Endothelial cell of umbilical vein (primary cell): Measurements from ENCODE around the gene RAPGEF4. TPM values are rescaled to one million over a fixed set of nuclear protein-coding genes. Genes with fewer than 3 reads are reported as not detected.

Experiments
- BruUV-seq: library from RNA; stranded (reverse); fragments of 400-500 nt; replicated peaks from 2 replicates; lab custom pipeline; 2021; lab: Mats Ljungman, UMichigan
- CTCF ChIA-PET: fragments of 300-600, 350-600 bp; sonication (Branson Sonifier 250); formaldehyde crosslinking; loops from one replicate; lab custom pipeline; 2021; ENCODE audit warnings: antibody characterized with exemption, inconsistent platforms; lab: Charles Lee
- POLR2A ChIA-PET: fragments of 300-600, 350-600 bp; sonication (Branson Sonifier 250); formaldehyde crosslinking; loops from one replicate; lab custom pipeline; 2021; ENCODE audit warnings: antibody characterized with exemption, inconsistent platforms; lab: Charles Lee
- DNase-seq: peaks from one replicate; pipeline ENCODE4 v3.0.0-alpha.2; 2011; ENCODE audit warnings: low read depth, low spot score
- FAIRE-seq: peaks from 2 replicates; lab custom pipeline; 2011; peaks lifted over from hg19 to GRCh38; lab: Jason Lieb, UNC
- H2AFZ ChIP-seq: 2 replicates; pipeline ENCODE4 v1.6.0; 2012; ENCODE audit warnings: low read depth, low read length, control low read depth, inconsistent platforms
- H3K27ac ChIP-seq: 2 replicates; pipeline ENCODE4 v1.5.1; 2011; ENCODE audit warnings: low read depth, mild to moderate bottlenecking, control low read depth, low read length, moderate library complexity; ENCODE audit not compliant: insufficient read depth
- H3K27me3 ChIP-seq, 2 experiments: 2 replicates each; pipeline versions ENCODE4 v1.6.0 to v1.6.1; 2011; ENCODE audit warnings: low read length in 2 of 2, mixed read lengths in 1 of 2; ENCODE audit not compliant: control insufficient read depth in 2 of 2, insufficient read depth in 2 of 2
- H3K36me3 ChIP-seq, 2 experiments: 2 replicates in 1 of 2; 3 replicates in 1 of 2; pipeline ENCODE4 v1.5.1; 2011; ENCODE audit warnings: low read length in 2 of 2, mild to moderate bottlenecking in 1 of 2, moderate library complexity in 1 of 2; ENCODE audit not compliant: control insufficient read depth in 2 of 2, insufficient read depth in 2 of 2; ENCODE audit errors: extremely low read depth in 1 of 2
- H3K4me1 ChIP-seq: 3 replicates; pipeline ENCODE4 v1.5.1; 2011; ENCODE audit warnings: mild to moderate bottlenecking, low read length; ENCODE audit not compliant: control insufficient read depth, insufficient read depth; ENCODE audit errors: extremely low read depth
- H3K4me2 ChIP-seq: 2 replicates; pipeline ENCODE4 v1.6.1; 2011; ENCODE audit warnings: low read length, control low read depth, mixed read lengths; ENCODE audit not compliant: insufficient read depth
- H3K4me3 ChIP-seq, 3 experiments: fragments of 200-600 bp in 1 of 3; sonication (generic), shearing (Covaris generic) in 1 of 3; replicated peaks in 1 of 3; 2 replicates each; pipeline ENCODE4 v1.5.1; 2011 to 2016; ENCODE audit warnings: control low read depth in 3 of 3, low read length in 3 of 3, mild to moderate bottlenecking in 2 of 3, inconsistent platforms in 1 of 3, low read depth in 1 of 3, moderate library complexity in 1 of 3; ENCODE audit not compliant: insufficient read depth in 1 of 3
- H3K79me2 ChIP-seq: 2 replicates; pipeline ENCODE4 v1.6.0; 2012; ENCODE audit warnings: low read length, inconsistent platforms; ENCODE audit not compliant: control insufficient read depth, insufficient read depth
- H3K9ac ChIP-seq: replicated peaks from 2 replicates; pipeline ENCODE3; 2011; ENCODE audit warnings: low read length, control low read depth; ENCODE audit not compliant: insufficient read depth; ENCODE audit errors: extremely low read depth
- H3K9me1 ChIP-seq: replicated peaks from 3 replicates; pipeline ENCODE4 v1.6.0; 2011; ENCODE audit warnings: mild to moderate bottlenecking, low read length; ENCODE audit not compliant: control insufficient read depth, insufficient read depth; ENCODE audit errors: extremely low read depth
- H3K9me3 ChIP-seq: replicated peaks from 2 replicates; pipeline ENCODE4 v1.5.1; 2012; ENCODE audit warnings: low read length, inconsistent platforms; ENCODE audit not compliant: control insufficient read depth, insufficient read depth
- H4K20me1 ChIP-seq: replicated peaks from 2 replicates; pipeline ENCODE3; 2011; ENCODE audit warnings: mild to moderate bottlenecking, low read length; ENCODE audit not compliant: control insufficient read depth, insufficient read depth; ENCODE audit errors: extremely low read depth
- EZH2 ChIP-seq: IDR thresholded peaks from 2 replicates; pipeline ENCODE4 v1.6.1; 2012; ENCODE audit warnings: borderline replicate concordance, low read depth, mild to moderate bottlenecking, moderate library complexity, low read length, inconsistent platforms; ENCODE audit not compliant: severe bottlenecking
- FOS ChIP-seq: IDR thresholded peaks from 2 replicates; pipeline ENCODE4 v1.6.1; 2011; ENCODE audit warnings: mild to moderate bottlenecking, low read length, moderate library complexity, borderline replicate concordance; ENCODE audit not compliant: insufficient read depth
- GATA2 ChIP-seq: IDR thresholded peaks from 2 replicates; pipeline ENCODE4 v1.7.0; 2011; ENCODE audit warnings: low read depth, mild to moderate bottlenecking, moderate library complexity, mixed read lengths, low read length; ENCODE audit not compliant: insufficient read length, insufficient read depth
- JUN ChIP-seq: IDR thresholded peaks from 2 replicates; pipeline ENCODE4 v1.6.1; 2011; ENCODE audit warnings: borderline replicate concordance, low read depth; ENCODE audit not compliant: insufficient read length, insufficient read depth
- MYC ChIP-seq: IDR thresholded peaks from one replicate; pipeline ENCODE4 v1.6.1; 2011; ENCODE audit warnings: mild to moderate bottlenecking, low read depth, low read length
- POLR2A ChIP-seq: IDR thresholded peaks from 2 replicates; pipeline ENCODE4 v1.6.1; 2012; ENCODE audit warnings: low read depth, mild to moderate bottlenecking, control low read depth, low read length
- POLR2AphosphoS5 ChIP-seq: IDR thresholded peaks from 2 replicates; pipeline ENCODE4 v1.6.1; 2012; ENCODE audit warnings: low read depth, mild to moderate bottlenecking, control low read depth, low read length, moderate library complexity; ENCODE audit not compliant: insufficient read depth
- dilution Hi-C: fragments of 300-500 bp; cut with MboI; formaldehyde crosslinking; loops from one replicate; pipeline ENCODE4 v1.15.0; 2019; ENCODE audit warnings: low sequenced_read_pairs; ENCODE audit not compliant: extremely low pct_ligation_motif_present
- intact Hi-C: fragments of 100-400 bp; cut with micrococcal nuclease; formaldehyde crosslinking; loops from one replicate; pipeline ENCODE4 v1.10.0; 2022
- polyA plus RNA-seq, 4 experiments: library from polyadenylated mRNA; depleted of rRNA in 3 of 4; stranded (reverse) in 3 of 4; unstranded in 1 of 4; fragments of >200 nt; gene quantifications; 2 replicates each; pipeline versions ENCODE4 v1.2.1 to v1.2.3, GENCODE V29; 2011 to 2012; ENCODE audit warnings: missing spikeins in 1 of 4
- total RNA-seq: library from RNA; stranded (reverse); gene quantifications from 2 replicates; pipeline ENCODE4 v1.2.3, GENCODE V29; 2021
- TF ChIP-seq, protein P1 (sequence below), 2 donors: IDR thresholded peaks; 1 replicate in 1 of 2; 2 replicates in 1 of 2; pipeline ENCODE4 v1.5.1; 2011; ENCODE audit warnings: low read length in 2 of 2, mild to moderate bottlenecking in 2 of 2, moderate library complexity in 2 of 2, control low read depth in 1 of 2, inconsistent platforms in 1 of 2, low read depth in 1 of 2; ENCODE audit not compliant: insufficient read depth in 1 of 2; ENCODE audit errors: extremely low read depth in 1 of 2
- TF ChIP-seq, protein P2 (sequence below): IDR thresholded peaks from 2 replicates; pipeline ENCODE4 v1.6.1; 2011; ENCODE audit not compliant: insufficient read depth, insufficient read length

Gene RAPGEF4
- total and polyA plus RNA-seq, 2 donors (not counting 3 experiments of a cell fraction or from before 2014, with no cell fraction given) = 7.2 to 9.2 TPM

DNA sequence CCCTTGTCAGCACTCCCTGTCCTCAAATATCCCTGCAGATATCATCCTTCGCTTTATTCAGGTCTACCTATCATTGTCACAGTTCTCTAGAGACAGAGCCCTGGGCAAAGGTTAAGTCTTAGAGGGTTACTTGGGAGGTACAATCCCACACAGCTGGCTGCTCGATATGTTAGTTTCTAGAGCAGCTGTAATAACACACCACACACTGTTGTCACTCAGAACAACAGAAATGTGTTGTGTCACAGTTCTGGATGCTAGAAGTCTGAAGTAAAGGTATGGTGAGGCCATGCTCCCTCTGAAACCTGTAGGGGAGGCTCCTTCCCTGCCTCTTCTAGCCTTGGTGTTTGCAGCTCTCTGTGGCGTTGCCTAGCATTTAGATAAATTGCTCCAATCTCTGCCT lies 9.9 kb upstream of the RAPGEF4 start:
- intact Hi-C loops (no loop called here), dilution Hi-C loops (no loop called here)
- H3K4me1 ChIP-seq = no peaks in the 10 kb centered on the region
- H2AFZ ChIP-seq = no peak overlapping the region
- no peak overlapping the region for H3K4me3 ChIP-seq
- H3K36me3 ChIP-seq = no peaks in the 10 kb centered on the region
- peaks cover 0 to under 1% of the 10 kb centered on the region in 2 experiments for H3K27me3 ChIP-seq
- FAIRE-seq (no peak), DNase-seq (no peak)
- H3K79me2 ChIP-seq = no peaks in the 10 kb centered on the region
- H3K9ac ChIP-seq = no peak overlapping the region
- no peaks in the 10 kb centered on the region for H4K20me1 ChIP-seq
- BruUV-seq = no TSS peak
- H3K27ac ChIP-seq = no peak overlapping the region
- H3K9me1 ChIP-seq = no peaks in the 10 kb centered on the region
- CTCF ChIA-PET = interaction anchor here (1.6 kb wide), 1 partner anchor 15 kb away, joined by 4 read pairs; no protein-coding TSS in a partner anchor
- H3K4me2 ChIP-seq = no peak overlapping the region
- POLR2A ChIA-PET = no interaction called here
- no peaks in the 10 kb centered on the region for H3K9me3 ChIP-seq
- TF ChIP-seq POLR2AphosphoS5 (no peak), POLR2A (no peak), FOS (no peak), EZH2 (no peak), GATA2 (no peak), MYC (no peak), JUN (no peak)
- TF ChIP-seq, protein P1, sequence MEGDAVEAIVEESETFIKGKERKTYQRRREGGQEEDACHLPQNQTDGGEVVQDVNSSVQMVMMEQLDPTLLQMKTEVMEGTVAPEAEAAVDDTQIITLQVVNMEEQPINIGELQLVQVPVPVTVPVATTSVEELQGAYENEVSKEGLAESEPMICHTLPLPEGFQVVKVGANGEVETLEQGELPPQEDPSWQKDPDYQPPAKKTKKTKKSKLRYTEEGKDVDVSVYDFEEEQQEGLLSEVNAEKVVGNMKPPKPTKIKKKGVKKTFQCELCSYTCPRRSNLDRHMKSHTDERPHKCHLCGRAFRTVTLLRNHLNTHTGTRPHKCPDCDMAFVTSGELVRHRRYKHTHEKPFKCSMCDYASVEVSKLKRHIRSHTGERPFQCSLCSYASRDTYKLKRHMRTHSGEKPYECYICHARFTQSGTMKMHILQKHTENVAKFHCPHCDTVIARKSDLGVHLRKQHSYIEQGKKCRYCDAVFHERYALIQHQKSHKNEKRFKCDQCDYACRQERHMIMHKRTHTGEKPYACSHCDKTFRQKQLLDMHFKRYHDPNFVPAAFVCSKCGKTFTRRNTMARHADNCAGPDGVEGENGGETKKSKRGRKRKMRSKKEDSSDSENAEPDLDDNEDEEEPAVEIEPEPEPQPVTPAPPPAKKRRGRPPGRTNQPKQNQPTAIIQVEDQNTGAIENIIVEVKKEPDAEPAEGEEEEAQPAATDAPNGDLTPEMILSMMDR (IDR thresholded peaks at IDR 0.05; ENCODE audit: extremely low read depth in 1 of 2, insufficient read depth in 1 of 2, low read depth in 1 of 2, low read length in 2 of 2) = no peak
- TF ChIP-seq, protein P2, sequence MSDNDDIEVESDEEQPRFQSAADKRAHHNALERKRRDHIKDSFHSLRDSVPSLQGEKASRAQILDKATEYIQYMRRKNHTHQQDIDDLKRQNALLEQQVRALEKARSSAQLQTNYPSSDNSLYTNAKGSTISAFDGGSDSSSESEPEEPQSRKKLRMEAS = no peak
